Measurements from ENCODE around the gene SNRPB. TPM values are rescaled to one million over a fixed set of nuclear protein-coding genes. Genes with fewer than 3 reads are reported as not detected.

SNRPB gene
- total and polyA plus RNA-seq, 2 of the 13 experiments (the other 11 are each of a cell fraction or from before 2014, with no cell fraction given) = 473 to 844 TPM

DNA sequence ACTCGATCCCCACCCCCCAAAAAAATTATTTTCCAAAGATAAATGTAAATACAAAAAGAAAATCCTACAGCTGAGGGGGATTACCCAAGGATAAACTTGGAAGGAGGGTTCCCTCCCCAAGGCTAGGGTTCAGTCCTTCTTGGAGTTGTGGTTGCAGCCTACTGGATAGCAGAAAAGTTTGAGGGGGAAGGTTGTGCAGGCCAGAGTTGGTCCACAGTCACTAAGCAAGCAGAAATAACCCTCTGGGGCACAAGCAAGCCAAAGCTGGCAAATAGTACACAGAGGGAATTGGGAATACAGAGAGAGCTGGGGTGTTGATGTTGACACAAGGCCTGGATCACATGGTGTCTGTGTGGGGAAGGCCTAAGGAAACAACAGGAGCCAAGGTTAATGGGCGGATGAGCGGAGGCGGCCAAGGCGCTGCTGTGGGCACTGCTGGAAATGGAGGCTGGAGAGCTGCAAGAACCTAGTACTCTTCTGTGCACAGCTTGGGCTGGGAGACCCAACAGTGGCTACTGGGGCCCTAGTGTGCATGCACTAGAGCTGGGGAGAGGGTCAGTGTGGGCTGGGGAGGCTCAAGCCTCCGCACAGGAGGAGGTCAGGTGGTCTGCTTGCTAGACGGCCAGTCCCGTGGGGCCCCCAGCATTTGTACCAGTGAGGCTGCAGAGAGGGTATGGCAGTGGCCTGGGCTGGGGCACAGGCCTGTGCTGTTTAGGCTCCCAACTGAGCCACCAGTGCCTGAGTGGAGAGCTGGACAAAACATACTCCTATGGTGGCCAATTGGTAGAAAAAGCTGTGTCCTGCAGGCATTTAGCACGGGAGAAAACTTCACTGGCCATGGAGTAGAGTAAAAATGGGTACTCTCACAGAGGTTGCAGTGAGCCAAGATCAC is 5.5 kb upstream of the SNRPB start (continued):
- TF ChIP-seq ZNF383 (CRISPR knock-in tag; IDR thresholded peaks at IDR 0.05; ENCODE audit: borderline replicate concordance) = no peak
- peak; percentile 81 for TF ChIP-seq NCOA2 (CRISPR knock-in tag; IDR thresholded peaks at IDR 0.05)
- peak; percentile 64; the same call in 1 of the 2 replicates for TF ChIP-seq BRCA1 (CRISPR knock-in tag; IDR thresholded peaks at IDR 0.05)
- no peak for TF ChIP-seq TBP (CRISPR knock-in tag; IDR thresholded peaks at IDR 0.05)
- peak; percentile 82 for TF ChIP-seq ETV5 (CRISPR knock-in tag; IDR thresholded peaks at IDR 0.05; ENCODE audit: borderline replicate concordance)
- 0 out of 2 replicates have a peak, but pooled peaks have one; percentile 44 for TF ChIP-seq ESRRA (CRISPR knock-in tag; IDR thresholded peaks at IDR 0.05; ENCODE audit: low read depth)
- TF ChIP-seq ZNF558 (CRISPR knock-in tag; IDR thresholded peaks at IDR 0.05; ENCODE audit: borderline replicate concordance) = no peak; the same call in 1 of the 2 replicates
- TF ChIP-seq ZBTB1 (CRISPR knock-in tag; IDR thresholded peaks at IDR 0.05; ENCODE audit: borderline replicate concordance) = no peak; the same call in 1 of the 2 replicates
- TF ChIP-seq CHD4 (IDR thresholded peaks at IDR 0.05; ENCODE audit: borderline replicate concordance, low read length) = peak; percentile 30; the same call in 1 of the 2 replicates
- no peak for TF ChIP-seq ZNF615 (CRISPR knock-in tag; IDR thresholded peaks at IDR 0.05; ENCODE audit: borderline replicate concordance)
- TF ChIP-seq ZNF720 (CRISPR knock-in tag; IDR thresholded peaks at IDR 0.05) = 0 out of 2 replicates have a peak, but pooled peaks have one; percentile 47
- no peak for TF ChIP-seq ZNF180 (CRISPR knock-in tag; IDR thresholded peaks at IDR 0.05; ENCODE audit: borderline replicate concordance, low read depth)
- TF ChIP-seq GTF2F1 (IDR thresholded peaks at IDR 0.05; ENCODE audit: low read length) = no peak
- peak; percentile 90 for TF ChIP-seq POGZ (CRISPR knock-in tag; IDR thresholded peaks at IDR 0.05)
- TF ChIP-seq CENPT (CRISPR knock-in tag; IDR thresholded peaks at IDR 0.05; ENCODE audit: low read depth) = no peak
- TF ChIP-seq ZFP1 (CRISPR knock-in tag; IDR thresholded peaks at IDR 0.05) = peak; percentile 84; the same call in 1 of the 2 replicates
- peak; percentile 73 for TF ChIP-seq DPF2 (CRISPR knock-in tag; IDR thresholded peaks at IDR 0.05; ENCODE audit: borderline replicate concordance, low read depth)
- TF ChIP-seq, protein P1, sequence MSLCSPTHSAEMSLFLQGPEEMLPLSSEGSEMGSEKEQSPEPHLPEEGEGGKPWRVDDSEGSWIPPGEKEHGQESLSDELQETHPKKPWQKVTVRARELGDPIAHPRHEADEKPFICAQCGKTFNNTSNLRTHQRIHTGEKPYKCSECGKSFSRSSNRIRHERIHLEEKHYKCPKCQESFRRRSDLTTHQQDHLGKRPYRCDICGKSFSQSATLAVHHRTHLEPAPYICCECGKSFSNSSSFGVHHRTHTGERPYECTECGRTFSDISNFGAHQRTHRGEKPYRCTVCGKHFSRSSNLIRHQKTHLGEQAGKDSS (CRISPR knock-in tag; IDR thresholded peaks at IDR 0.05; ENCODE audit: borderline replicate concordance, low read depth) = peak; percentile 65; the same call in 1 of the 2 replicates
- peak; percentile 40 for TF ChIP-seq ZNF781 (CRISPR knock-in tag; IDR thresholded peaks at IDR 0.05; ENCODE audit: borderline replicate concordance, not compliant biosample characterization)
- peak; percentile 86; the same call in 1 of the 2 replicates for TF ChIP-seq ZNF430 (CRISPR knock-in tag; IDR thresholded peaks at IDR 0.05)
- 0 out of 2 replicates have a peak, but pooled peaks have one; percentile 13 for TF ChIP-seq BHLHE40 (IDR thresholded peaks at IDR 0.05; ENCODE audit: low read length)
- TF ChIP-seq TAF15 (IDR thresholded peaks at IDR 0.05; ENCODE audit: low read depth, low read length, poor library complexity, severe bottlenecking) = no peak
- peak; percentile 66; the same call in 1 of the 2 replicates for TF ChIP-seq RAD51 (IDR thresholded peaks at IDR 0.05; ENCODE audit: borderline replicate concordance)
- TF ChIP-seq ZNF570 (CRISPR knock-in tag; IDR thresholded peaks at IDR 0.05; ENCODE audit: borderline replicate concordance) = no peak
- no peak for TF ChIP-seq ZBTB8A (CRISPR knock-in tag; IDR thresholded peaks at IDR 0.05; ENCODE audit: borderline replicate concordance, low read depth)
- TF ChIP-seq, protein P2, sequence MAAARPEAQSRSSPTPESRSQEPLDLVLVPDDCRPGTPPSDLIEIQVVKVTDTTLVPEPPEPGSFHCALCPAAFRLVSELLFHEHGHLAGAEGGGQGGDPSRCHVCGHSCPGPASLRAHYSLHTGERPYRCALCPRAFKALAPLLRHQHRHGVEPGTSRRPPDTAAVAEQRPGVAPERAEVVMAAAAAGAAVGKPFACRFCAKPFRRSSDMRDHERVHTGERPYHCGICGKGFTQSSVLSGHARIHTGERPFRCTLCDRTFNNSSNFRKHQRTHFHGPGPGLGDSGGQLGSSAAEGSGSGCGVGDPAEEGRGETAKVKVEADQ (CRISPR knock-in tag; IDR thresholded peaks at IDR 0.05; ENCODE audit: borderline replicate concordance) = peak; percentile 95
